COLO668 (cell line): ENCODE data around the gene DYRK1A.
A peak's percentile ranks its signal among the peaks of the same experiment; 100 is the strongest.
"Not testable (repeated sequence)": the region's sequence is repeated elsewhere in the genome, so short reads cannot be mapped to it uniquely, and the experiment has no call there.

Source experiments
- DNase-seq: peaks from one replicate; lab custom pipeline; 2025; ENCODE audit not compliant: unreplicated experiment; lab: John Stamatoyannopoulos, UW

Gene DYRK1A

DNA sequence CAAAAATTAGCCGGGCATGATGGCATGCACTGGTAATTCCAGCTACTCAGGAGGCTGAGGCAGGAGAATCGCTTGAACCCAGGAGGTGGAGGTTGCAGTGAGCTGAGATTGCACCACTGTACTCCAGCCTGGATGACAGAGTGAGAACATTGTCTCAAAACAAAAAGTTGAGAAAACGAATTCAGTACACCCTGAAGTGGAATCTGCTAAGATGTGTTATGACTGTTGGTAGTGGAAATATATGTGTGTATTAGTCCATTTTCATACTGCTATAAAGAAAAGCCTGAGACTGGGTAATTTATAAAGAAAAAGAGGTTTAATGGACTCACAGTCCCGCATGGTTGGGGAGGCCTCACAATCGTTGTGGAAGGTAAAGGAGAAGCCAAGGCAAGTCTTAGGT, 158.4 kb downstream of the DYRK1A start:
- DNase-seq, result not testable (repeated sequence)

GRCh38 chr21:37525810-37526209, 159.2 kb downstream of the DYRK1A start:
- no peak for DNase-seq

DNA sequence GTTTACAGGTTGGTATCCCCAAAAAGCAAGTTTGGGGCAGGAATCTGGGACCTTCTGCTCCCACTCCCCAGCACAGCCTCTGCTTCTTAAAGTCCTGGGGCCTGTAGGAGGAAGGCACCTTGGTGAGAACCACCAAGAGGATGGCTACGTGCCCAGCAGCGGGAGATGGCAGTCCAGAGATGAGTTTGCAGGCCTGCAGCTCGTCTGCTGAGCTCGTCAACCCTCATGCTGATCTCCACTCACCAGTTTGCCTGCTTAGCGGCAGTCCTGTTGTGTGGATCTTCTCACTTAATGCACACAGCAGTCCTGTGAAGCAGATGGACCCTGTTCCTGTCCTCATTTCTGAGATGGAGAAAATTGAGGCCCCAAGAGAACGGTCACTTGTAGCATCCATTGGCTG, 160.5 kb downstream of the DYRK1A start:
- DNase-seq, result no peak

- DNase-seq, result no peak
Measured at GRCh38 chr21:37527716-37528115, 161.1 kb downstream of the DYRK1A start.

GRCh38 chr21:37528150-37528937, 161.8 kb downstream of the DYRK1A start:
- no peak for DNase-seq

- no peak for DNase-seq
Measured at GRCh38 chr21:37529649-37530048, 163.1 kb downstream of the DYRK1A start.

GRCh38 chr21:37530901-37531351, 164.4 kb downstream of the DYRK1A start:
- DNase-seq, result no peak

DNA sequence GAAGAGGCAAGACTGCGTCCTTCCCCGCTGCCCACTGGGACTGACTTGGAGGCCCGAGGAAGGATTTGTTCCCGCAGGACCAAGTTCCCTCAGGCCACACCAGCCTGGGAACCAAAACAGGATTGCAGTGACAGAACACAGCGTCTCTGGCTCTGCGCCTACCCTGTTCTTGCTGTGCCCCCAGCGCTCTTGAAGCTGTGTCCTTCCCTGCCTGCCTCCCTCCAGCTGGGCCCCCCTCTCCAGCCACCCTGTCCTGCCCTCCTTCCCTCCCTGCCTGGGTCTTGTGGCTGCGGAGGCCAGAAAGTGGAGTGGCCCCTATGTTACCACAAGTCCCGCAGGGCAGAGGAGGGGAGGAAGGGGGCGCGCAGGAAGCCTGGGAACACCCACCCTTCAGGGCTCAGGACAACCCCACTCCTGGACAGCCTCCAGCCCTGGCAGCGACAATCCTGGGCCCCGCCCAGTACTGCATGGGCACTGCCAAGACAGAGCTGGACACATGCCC, 164.9 kb downstream of the DYRK1A start:
- DNase-seq, result no peak

DNA sequence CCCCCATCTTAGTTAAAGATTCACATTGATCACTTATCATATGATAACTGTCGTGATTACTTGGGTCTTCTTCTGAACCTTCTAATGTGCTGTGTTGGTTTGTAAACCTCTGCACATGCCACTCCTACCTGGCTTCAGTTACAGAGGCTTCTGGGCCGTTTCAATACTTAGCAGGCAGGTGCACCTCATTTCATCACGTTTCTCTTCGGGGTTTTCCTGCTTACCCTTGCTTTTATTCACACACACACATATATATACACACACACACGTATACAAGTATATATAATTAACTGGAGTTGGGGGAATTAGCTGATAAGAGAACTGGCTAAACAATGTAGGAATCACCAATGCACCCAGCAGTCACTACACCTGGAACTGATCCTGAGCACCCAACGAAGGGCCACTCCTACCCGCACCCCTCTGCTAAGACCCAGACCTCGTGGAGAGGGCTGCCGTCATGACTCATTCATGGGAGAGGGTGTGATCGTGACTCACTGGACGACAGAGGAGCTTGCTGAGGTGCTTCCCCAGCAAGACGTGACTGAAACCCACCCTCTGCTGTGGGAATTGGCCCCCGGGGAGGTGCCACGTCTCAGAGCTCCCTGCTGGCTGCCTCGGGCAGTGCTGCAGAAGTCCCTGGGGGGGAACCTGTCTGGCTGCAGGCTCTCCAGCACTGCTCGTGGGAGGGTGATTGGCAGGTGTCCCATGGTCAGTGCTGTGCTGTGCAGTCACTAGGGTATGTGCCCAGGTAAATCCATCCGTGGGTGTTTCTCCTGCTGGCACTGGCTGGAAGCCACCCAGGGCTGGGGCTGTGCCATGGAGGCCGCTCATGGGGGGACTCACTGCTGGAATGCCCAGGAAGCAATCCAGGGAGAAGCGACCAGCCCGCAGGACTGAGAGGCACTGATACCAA, 166.6 kb downstream of the DYRK1A start:
- DNase-seq, result peak; percentile 43

- no peak for DNase-seq
Measured at GRCh38 chr21:37534431-37534830, 167.9 kb downstream of the DYRK1A start.

GRCh38 chr21:37535130-37535529, 168.6 kb downstream of the DYRK1A start:
- no peak for DNase-seq

DNA sequence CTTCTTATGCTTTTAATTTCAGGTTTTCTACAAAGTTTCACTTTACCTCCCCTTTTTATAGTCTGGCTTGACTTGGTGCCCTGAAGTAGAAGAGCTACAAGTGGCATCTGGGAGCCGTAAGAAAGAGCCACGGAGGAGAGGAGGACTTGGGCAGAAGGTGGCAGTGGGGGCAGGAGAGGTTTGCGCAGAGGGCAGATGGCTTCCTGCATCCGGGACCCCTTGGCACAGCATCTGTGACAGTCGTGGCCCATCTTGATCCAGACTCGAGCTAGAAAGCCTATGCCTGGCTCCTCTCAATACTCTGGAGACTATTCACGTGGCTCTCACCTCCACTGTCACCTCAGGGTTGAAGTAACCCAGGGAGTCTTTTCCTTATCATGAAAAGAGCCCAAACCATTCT, 169.1 kb downstream of the DYRK1A start:
- DNase-seq, result no peak

GRCh38 chr21:37536616-37537278, 170.2 kb downstream of the DYRK1A start:
- no peak for DNase-seq

DNA sequence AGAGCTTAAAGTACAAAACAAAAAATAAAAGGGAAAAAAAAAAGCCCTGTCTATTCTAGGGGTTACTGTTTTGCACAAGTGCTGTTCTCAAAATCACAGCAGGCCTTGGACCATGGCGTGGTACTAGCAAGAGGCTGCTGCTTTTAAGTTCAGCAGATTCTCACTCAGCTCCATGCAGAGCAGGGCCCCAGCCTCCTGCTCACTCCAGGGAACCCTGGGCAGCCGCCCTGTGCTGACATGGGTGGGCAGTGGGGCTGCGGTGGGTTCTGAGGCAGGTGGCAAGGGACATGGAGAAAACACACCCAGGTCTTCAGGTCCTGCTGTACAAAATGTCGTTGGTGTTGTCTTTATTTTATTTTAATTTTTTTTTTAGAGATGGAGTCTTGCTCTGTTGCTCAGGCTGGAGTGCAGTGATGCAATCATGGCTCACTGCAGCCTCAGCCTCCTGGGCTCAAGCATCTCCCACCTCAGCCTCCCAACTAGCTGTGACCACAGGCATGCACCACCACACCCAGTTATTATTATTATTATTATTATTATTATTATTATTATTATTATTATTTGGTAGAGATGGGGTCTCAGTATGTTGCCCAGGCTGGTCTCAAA, 170.9 kb downstream of the DYRK1A start:
- no peak for DNase-seq

DNA sequence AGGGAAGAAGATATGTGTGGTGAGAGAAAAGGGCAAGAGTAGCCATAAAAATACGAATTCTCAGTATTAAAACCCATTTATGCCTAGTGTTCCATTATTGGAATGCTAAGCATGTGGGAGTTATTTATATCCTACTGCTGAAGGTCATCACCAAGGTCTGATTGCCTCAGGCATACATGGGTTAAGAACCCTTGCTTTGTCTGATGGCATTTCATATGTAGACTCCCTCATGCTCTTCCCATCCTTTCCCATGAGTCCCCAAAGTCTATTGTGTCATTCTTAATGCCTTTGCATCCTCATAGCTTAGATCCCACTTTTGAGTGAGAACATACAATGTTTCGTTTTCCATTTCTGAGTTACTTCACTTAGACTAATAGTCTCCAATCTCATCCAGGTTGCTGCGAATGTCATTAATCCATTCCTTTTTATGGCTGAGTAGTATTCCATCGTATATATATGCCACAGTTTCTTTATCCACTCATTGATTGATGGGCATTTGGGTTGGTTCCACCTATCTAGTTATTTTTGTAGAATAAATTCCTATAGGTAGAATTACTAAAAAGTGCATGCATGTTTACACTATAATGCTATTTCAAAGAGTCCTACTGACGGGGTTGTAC, 172.5 kb downstream of the DYRK1A start:
- DNase-seq, result no peak

DNA sequence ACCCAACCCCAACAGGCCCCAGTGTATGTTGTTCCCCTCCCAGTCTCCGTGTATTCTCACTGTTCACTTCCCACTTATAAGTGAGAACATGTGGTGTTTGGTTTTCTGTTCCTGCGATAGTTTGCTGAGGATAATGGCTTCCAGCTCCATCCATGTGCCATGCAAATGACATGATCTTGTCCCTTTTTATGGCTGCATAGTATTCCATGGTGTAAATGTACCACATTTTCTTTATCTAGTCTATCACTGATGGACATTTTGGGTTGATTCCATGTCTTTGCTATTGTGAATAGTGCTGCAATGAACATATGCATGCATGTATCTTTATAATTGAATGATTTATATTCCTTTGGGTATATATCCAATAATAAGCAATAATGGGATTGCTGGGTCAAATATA, 174.6 kb downstream of the DYRK1A start:
- DNase-seq, result not testable (repeated sequence)

DNA sequence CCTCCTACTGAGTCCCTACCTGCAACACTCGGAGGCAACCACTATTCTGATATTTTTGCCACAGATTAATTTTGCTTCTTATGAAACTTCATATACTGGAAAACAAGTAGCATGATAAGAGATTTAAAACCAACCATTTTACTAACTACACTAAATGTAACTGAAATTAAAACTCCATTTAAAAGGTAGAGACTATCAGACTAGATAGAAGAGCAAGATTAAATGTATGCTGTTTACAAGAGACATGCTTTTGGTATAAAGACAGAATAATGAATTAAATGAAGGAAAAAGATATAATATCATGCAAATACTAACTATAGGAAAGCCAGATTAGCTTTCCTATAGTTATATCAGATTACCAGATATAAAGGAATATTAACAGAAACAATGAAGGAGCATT, 175.9 kb downstream of the DYRK1A start:
- no peak for DNase-seq

- no peak for DNase-seq
Measured at GRCh38 chr21:37546299-37546908, 179.8 kb downstream of the DYRK1A start.

DNA sequence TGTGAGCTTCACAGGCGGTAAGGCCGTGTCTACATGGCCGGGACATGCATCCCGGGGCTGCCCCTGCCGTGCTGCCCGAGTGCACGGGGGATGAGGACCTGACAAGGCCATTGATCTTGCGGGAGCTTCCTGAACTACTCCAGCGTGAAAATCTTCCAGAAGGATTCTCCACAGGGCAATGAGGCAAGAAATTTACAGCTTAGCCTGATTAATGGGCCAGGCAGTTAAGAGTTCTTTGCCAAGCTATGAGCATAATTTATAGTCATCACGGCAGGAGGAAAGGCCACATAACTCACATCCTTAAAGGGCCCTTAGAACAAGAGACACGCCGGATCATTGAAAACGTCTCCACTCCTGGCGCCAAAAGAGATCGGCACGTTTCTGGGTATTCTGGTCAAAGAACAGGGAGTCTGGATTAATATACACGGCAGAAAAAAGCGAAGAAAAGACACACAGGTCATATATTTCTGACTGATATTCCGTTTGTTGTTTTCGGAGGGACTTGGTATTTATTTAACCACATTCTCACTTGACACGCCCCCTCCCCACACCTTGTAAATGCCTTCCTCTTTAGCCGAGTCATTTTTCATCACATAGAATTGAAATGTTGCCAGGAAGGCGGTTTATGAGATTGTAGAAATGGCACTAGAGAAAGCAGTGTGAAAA, 180.5 kb downstream of the DYRK1A start:
- no peak for DNase-seq
